NB4 (cell line): Measurements from ENCODE around the gene ARPP21.

Source experiments
- DNase-seq: peaks from one replicate; pipeline ENCODE4 v3.0.0; 2010; ENCODE audit warnings: low read depth
- H3K4me3 ChIP-seq: one replicate; pipeline ENCODE4 v1.5.1; 2011; ENCODE audit warnings: mild to moderate bottlenecking, low read depth, low read length, moderate library complexity
- MYC ChIP-seq: IDR thresholded peaks from 2 replicates; pipeline ENCODE4 v1.6.1; 2011; ENCODE audit warnings: low read depth, low read length
- POLR2A ChIP-seq: IDR thresholded peaks from 2 replicates; pipeline ENCODE4 v1.6.1; 2011; ENCODE audit warnings: mild to moderate bottlenecking; ENCODE audit not compliant: insufficient read length; ENCODE audit errors: extremely low read depth
- TF ChIP-seq, protein P1 (sequence below): IDR thresholded peaks from 2 replicates; pipeline ENCODE4 v1.6.1; 2011; ENCODE audit warnings: low read depth, low read length
- TF ChIP-seq, protein P2 (sequence below): IDR thresholded peaks from one replicate; pipeline ENCODE4 v1.5.1; 2012; ENCODE audit warnings: low read depth, low read length

ARPP21 gene

DNA sequence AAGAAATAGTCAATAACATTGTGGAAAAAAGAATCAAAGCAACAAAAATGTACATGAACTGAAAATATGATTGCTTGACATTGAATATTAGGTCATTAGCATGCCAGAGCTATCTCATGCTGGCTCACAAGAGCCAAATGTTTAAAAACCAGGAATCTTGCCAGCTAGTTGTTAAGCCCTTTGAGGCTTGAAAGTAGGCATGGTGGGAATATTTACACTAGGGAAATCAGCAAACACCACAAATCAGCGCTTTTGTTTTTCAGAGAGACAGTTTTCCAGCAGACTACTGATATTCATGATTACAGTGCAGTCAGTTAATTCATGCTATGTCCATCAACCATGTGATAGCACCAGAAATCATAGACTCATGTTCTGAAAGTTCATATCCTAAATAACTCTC is 144.8 kb downstream of the ARPP21 start:
- TF ChIP-seq POLR2A (no peak), MYC (no peak)
- TF ChIP-seq, protein P1, sequence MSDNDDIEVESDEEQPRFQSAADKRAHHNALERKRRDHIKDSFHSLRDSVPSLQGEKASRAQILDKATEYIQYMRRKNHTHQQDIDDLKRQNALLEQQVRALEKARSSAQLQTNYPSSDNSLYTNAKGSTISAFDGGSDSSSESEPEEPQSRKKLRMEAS, result no peak
- TF ChIP-seq, protein P2, sequence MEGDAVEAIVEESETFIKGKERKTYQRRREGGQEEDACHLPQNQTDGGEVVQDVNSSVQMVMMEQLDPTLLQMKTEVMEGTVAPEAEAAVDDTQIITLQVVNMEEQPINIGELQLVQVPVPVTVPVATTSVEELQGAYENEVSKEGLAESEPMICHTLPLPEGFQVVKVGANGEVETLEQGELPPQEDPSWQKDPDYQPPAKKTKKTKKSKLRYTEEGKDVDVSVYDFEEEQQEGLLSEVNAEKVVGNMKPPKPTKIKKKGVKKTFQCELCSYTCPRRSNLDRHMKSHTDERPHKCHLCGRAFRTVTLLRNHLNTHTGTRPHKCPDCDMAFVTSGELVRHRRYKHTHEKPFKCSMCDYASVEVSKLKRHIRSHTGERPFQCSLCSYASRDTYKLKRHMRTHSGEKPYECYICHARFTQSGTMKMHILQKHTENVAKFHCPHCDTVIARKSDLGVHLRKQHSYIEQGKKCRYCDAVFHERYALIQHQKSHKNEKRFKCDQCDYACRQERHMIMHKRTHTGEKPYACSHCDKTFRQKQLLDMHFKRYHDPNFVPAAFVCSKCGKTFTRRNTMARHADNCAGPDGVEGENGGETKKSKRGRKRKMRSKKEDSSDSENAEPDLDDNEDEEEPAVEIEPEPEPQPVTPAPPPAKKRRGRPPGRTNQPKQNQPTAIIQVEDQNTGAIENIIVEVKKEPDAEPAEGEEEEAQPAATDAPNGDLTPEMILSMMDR, result no peak
- no peak for DNase-seq
- H3K4me3 ChIP-seq, result no peak overlapping the region

DNA sequence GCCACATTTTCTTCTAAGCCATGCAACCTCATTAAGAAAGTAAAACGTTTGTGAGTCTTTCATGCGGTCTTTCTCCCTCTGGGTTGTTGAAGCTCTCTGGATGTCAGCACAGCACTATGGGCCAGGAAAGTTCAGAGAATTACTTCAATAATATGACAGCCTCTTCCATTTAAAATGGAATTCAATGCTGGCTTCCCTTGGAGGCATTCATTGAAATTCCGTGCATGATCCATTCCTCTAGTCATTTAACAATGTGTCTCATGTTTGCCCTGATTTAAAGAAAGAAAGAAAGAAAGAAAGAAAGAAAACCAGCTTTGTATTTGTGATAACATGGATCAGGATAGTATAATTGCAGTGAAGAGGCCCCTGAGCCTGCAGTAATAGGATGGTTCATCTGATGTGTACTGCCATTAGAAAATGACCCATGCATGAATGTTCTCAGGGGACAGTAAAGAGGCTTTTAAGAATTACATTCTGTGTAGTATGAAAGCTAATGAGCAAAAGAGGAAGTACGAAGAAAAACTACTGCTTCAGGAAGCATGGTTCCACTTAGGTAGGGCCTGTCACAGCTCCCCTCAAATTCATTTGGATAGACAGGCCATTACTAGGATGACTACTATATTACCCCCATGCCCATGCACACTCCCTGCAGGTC is 146.0 kb downstream of the ARPP21 start:
- peak; percentile 2 for DNase-seq
- TF ChIP-seq, protein P2, result no peak
- TF ChIP-seq MYC (no peak), POLR2A (no peak)
- TF ChIP-seq, protein P1, result no peak
- no peak overlapping the region for H3K4me3 ChIP-seq

DNA sequence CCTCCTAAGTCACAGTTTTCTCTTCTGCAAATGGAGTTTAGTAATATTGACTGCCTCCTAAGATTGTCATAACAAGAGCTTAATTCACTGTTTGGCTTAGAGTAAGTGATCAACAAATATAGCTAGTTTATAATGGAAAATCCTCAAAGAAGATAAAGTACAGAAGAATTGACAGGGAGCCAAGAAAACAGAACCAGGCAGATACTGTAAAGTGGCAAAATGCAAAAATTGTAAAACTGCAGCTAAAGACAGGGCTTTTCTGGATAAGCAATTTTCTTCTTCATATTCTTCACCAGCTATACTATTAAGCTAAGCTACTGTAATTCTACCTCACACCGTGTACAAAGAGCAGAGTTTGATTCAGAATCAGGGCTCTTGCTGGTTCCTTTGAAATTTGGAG is 148.6 kb downstream of the ARPP21 start:
- no peak for DNase-seq
- H3K4me3 ChIP-seq, result no peak overlapping the region
- TF ChIP-seq, protein P1, result no peak
- TF ChIP-seq POLR2A, result no peak
- TF ChIP-seq MYC, result no peak
- TF ChIP-seq, protein P2, result no peak

DNA sequence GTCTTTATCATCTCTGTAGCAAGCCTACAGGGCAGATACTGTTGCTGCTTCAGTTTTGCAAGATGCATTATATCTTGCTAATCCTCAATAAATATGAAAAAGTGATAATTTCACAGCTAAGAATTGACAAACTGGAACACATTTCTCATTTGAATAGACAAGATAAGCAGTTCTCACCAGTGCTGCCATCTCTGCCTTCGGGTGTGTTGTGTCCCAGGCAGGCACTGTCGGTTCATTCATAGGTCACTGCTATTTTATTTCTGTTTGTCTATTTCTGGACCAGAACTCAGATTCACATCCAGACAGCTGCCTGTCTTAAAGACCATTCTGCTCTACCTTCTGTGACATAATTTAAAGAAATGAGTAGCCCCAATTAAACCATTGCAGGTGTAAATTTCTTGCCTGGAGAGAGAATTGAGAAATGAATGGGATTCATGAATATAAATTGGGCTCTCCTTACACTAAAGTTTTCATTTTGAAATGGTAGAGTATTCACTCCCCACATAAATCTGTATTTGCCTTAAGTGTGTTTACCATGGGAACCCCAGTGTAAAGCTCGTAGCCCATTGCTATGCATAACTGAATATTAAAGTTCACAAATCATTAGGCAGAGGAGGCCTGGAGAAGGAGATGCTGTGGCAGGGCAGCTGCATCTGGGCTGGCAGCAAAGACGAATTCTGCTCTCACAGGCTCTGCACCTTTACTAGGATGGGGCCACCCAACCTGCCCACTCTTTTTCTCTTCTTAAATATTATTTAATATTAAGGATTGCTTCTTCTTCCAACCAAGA is 149.9 kb downstream of the ARPP21 start:
- TF ChIP-seq MYC, result no peak
- TF ChIP-seq, protein P1, result no peak
- TF ChIP-seq POLR2A, result no peak
- TF ChIP-seq, protein P2, result no peak
- H3K4me3 ChIP-seq, result no peak overlapping the region
- no peak for DNase-seq

DNA sequence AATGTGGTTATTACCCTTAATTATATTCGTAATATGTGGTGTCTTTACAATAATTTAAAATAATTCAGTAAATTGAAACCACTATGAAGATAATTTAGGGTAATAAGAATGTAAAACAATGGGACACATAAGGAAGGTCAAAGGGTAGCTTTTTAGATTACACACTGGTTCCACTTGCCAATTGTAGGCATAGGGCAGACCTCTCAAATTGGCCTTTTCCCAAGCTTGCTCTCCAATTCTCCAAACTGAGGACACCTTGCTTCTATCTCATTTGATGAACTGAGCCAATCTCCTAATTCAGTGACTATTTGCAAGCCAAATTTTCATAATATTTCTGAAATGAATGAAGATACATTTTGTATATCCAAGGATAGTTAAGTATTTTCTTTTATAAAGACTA is 151.4 kb downstream of the ARPP21 start:
- H3K4me3 ChIP-seq, result no peak overlapping the region
- no peak for DNase-seq
- TF ChIP-seq MYC (no peak), POLR2A (no peak)
- TF ChIP-seq, protein P2, result no peak
- TF ChIP-seq, protein P1, result no peak
